ENCODE data around the gene TMEM218.

The TMEM218 gene

GRCh38 chr11:125072218-125072960 is 39.0 kb downstream of the TMEM218 start:
- no peak overlapping the region for H3K9ac ChIP-seq
- H3K4me2 ChIP-seq = no peak overlapping the region
- H3K27me3 ChIP-seq (ENCODE audit: insufficient read depth, low read depth) = no peaks in the 10 kb centered on the region
- H3K36me3 ChIP-seq (ENCODE audit: insufficient read depth) = no peaks in the 10 kb centered on the region
- H2AFZ ChIP-seq (ENCODE audit: low read depth) = no peak overlapping the region
- no peaks in the 10 kb centered on the region for H3K4me1 ChIP-seq (ENCODE audit: low read depth, poor library complexity, severe bottlenecking)
- H4K20me1 ChIP-seq (ENCODE audit: insufficient read depth) = no peaks in the 10 kb centered on the region
- H3K79me2 ChIP-seq (ENCODE audit: insufficient read depth, low read depth) = no peaks in the 10 kb centered on the region
- H3K27ac ChIP-seq = no peak overlapping the region
- no peak overlapping the region for H3K4me3 ChIP-seq (IDR thresholded peaks at IDR 0.05; ENCODE audit: insufficient read depth, low read depth, low read length)
- TF ChIP-seq CTCF (conservative IDR thresholded peaks at IDR 0.05; ENCODE audit: low read depth, low read length) = no peak

GRCh38 chr11:125071846-125072217 is 39.6 kb downstream of the TMEM218 start:
- Histone ChIP-seq H3K4me3 (IDR thresholded peaks at IDR 0.05; ENCODE audit: insufficient read depth, low read depth, low read length) (no peak overlapping the region), H3K4me2 (no peak overlapping the region)

GRCh38 chr11:125071435-125071834 is 40.0 kb downstream of the TMEM218 start:
- Histone ChIP-seq H3K36me3 (ENCODE audit: insufficient read depth) (no peaks in the 10 kb centered on the region), H3K79me2 (ENCODE audit: insufficient read depth, low read depth) (no peaks in the 10 kb centered on the region), H3K4me3 (IDR thresholded peaks at IDR 0.05; ENCODE audit: insufficient read depth, low read depth, low read length) (no peak overlapping the region), H3K4me1 (ENCODE audit: low read depth, poor library complexity, severe bottlenecking) (no peaks in the 10 kb centered on the region), H3K4me2 (no peak overlapping the region), H3K9ac (no peak overlapping the region), H2AFZ (ENCODE audit: low read depth) (no peak overlapping the region), H3K27ac (no peak overlapping the region), H4K20me1 (ENCODE audit: insufficient read depth) (no peaks in the 10 kb centered on the region), H3K27me3 (ENCODE audit: insufficient read depth, low read depth) (no peaks in the 10 kb centered on the region)
- no peak for TF ChIP-seq CTCF (conservative IDR thresholded peaks at IDR 0.05; ENCODE audit: low read depth, low read length)

More at GRCh38 chr11:125071846-125072217, 39.6 kb downstream of the TMEM218 start:
- no peaks in the 10 kb centered on the region for H3K36me3 ChIP-seq (ENCODE audit: insufficient read depth)
- no peaks in the 10 kb centered on the region for H3K4me1 ChIP-seq (ENCODE audit: low read depth, poor library complexity, severe bottlenecking)
- H2AFZ ChIP-seq (ENCODE audit: low read depth) = no peak overlapping the region
- no peak overlapping the region for H3K27ac ChIP-seq
- H3K9ac ChIP-seq = no peak overlapping the region
- no peaks in the 10 kb centered on the region for H3K79me2 ChIP-seq (ENCODE audit: insufficient read depth, low read depth)
- H4K20me1 ChIP-seq (ENCODE audit: insufficient read depth) = no peaks in the 10 kb centered on the region
- no peaks in the 10 kb centered on the region for H3K27me3 ChIP-seq (ENCODE audit: insufficient read depth, low read depth)
- TF ChIP-seq CTCF (conservative IDR thresholded peaks at IDR 0.05; ENCODE audit: low read depth, low read length) = no peak

GRCh38 chr11:125070699-125071254 is 40.6 kb downstream of the TMEM218 start:
- Histone ChIP-seq H3K4me3 (IDR thresholded peaks at IDR 0.05; ENCODE audit: insufficient read depth, low read depth, low read length) (no peak overlapping the region), H3K27me3 (ENCODE audit: insufficient read depth, low read depth) (no peaks in the 10 kb centered on the region), H3K36me3 (ENCODE audit: insufficient read depth) (no peaks in the 10 kb centered on the region), H4K20me1 (ENCODE audit: insufficient read depth) (no peaks in the 10 kb centered on the region), H3K4me1 (ENCODE audit: low read depth, poor library complexity, severe bottlenecking) (no peaks in the 10 kb centered on the region), H2AFZ (ENCODE audit: low read depth) (no peak overlapping the region), H3K9ac (no peak overlapping the region), H3K27ac (no peak overlapping the region), H3K4me2 (no peak overlapping the region), H3K79me2 (ENCODE audit: insufficient read depth, low read depth) (no peaks in the 10 kb centered on the region)
- TF ChIP-seq CTCF (conservative IDR thresholded peaks at IDR 0.05; ENCODE audit: low read depth, low read length) = no peak

Data from KMS-11 (cell line).